HFF-Myc (cell line): Measurements from ENCODE around the gene RHOH.

Experiments used
- DNase-seq: peaks from one replicate; pipeline ENCODE4 v3.0.0-alpha.2; 2011; ENCODE audit warnings: low read depth; ENCODE audit errors: extremely low read depth
- H3K4me3 ChIP-seq: replicated peaks from 2 replicates; pipeline ENCODE4 v1.5.1; 2011; ENCODE audit warnings: low read depth, mild to moderate bottlenecking, control low read depth, low read length
- TF ChIP-seq, protein P1 (sequence below): IDR thresholded peaks from 2 replicates; pipeline ENCODE4 v1.5.1; 2012; ENCODE audit warnings: mild to moderate bottlenecking, low read depth, low read length, control low read depth; ENCODE audit errors: missing control alignments

RHOH gene

DNA sequence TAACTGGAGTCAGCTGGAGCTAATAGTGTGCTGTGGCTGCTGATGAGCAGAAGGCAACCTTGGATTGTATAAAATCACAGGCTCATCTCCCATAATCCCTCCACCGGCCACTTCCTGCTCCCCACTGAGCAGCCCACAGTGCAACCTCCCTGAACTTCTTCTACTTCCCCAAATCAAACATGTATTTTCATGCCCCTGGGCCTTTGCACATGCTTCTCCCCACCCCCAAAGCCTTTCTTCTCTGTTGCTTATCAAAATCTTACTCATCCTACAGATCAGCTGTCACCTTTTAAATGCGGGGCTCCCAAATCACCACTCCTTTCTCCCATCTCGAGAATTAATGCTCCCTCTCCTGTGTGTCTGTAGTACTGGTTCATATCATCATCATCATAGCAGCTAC, 35.8 kb downstream of the RHOH start:
- TF ChIP-seq, protein P1, sequence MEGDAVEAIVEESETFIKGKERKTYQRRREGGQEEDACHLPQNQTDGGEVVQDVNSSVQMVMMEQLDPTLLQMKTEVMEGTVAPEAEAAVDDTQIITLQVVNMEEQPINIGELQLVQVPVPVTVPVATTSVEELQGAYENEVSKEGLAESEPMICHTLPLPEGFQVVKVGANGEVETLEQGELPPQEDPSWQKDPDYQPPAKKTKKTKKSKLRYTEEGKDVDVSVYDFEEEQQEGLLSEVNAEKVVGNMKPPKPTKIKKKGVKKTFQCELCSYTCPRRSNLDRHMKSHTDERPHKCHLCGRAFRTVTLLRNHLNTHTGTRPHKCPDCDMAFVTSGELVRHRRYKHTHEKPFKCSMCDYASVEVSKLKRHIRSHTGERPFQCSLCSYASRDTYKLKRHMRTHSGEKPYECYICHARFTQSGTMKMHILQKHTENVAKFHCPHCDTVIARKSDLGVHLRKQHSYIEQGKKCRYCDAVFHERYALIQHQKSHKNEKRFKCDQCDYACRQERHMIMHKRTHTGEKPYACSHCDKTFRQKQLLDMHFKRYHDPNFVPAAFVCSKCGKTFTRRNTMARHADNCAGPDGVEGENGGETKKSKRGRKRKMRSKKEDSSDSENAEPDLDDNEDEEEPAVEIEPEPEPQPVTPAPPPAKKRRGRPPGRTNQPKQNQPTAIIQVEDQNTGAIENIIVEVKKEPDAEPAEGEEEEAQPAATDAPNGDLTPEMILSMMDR, result no peak
- H3K4me3 ChIP-seq, result no peak overlapping the region
- no peak for DNase-seq

DNA sequence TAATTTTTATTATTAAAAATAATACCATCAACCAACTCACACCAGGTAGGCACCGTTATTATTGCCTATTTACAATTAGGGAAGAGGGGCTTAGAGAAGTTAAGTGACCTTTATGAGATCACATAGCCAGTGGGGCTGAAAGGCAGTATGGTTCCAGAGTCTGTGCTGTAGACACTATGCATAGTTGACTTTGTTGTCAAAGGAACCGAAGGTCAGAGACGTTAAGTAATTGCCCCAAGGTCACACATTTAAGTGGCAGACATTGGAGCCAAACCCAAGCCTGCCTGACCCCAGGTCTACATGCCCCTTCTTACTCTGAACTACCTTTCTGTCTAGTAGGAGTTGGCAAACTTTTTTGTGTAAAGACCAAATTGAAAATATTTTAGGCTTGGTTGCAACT, 36.4 kb downstream of the RHOH start:
- TF ChIP-seq, protein P1, result no peak
- no peak overlapping the region for H3K4me3 ChIP-seq
- DNase-seq, result no peak

DNA sequence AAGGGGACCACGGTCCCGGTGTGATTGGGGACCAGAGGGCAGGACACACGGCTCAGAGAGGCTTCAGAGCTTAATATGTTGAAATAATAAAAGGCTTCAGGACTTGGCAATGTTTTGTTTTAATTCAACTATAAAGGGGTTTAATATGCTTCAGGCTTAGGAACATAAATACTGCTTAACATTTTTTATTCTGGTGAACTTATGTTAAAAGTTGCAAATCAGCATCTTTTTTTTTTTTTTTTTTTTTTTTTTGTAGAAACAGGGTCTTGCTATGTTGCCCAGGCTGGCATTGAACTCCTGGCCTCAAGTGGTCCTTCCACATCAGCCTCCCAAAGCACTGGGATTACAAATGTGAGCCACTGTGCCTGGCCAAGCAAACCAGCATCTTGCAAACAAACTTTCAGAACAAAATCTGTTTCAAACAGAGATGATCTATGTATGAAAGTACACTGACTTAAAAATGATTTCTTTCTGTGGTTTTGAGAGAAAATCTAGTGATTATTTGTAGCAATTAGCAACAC, 37.7 kb downstream of the RHOH start:
- no peak overlapping the region for H3K4me3 ChIP-seq
- DNase-seq, result no peak
- TF ChIP-seq, protein P1, result no peak

DNA sequence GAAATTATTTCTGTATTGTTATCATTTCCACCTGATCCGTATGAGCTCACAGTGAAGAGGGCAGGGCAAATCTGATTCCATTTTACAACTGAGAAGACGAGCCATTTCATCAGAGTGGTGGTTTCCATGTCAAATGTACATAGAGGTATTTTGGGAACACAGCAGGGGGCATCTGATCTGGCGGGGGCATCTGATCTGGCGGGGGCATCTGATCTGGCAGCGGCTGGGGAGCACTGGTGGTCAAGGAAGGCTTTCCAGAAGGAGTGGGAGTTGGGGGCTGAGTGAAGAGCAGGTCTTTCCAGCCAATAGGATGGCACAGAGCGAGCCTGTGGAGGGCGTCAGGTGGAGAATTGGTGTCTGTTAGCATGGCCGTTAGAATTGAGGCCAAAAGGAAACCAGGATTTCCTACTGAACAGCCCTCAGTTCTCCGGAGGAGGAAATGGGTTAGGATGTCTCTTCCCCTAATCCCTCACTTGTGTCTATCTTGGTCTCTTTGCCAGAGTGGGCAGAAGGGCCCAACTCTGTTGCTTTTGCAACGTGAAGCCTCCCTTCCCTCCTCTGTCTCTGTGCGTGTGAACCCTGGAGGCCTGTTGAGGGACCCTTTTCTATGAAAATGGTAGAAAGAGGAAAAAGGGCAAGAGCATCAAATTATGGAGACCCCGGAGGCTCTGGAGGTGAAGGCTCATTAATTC, 41.3 kb downstream of the RHOH start:
- TF ChIP-seq, protein P1, result no peak
- DNase-seq, result no peak
- H3K4me3 ChIP-seq, result no peak overlapping the region

DNA sequence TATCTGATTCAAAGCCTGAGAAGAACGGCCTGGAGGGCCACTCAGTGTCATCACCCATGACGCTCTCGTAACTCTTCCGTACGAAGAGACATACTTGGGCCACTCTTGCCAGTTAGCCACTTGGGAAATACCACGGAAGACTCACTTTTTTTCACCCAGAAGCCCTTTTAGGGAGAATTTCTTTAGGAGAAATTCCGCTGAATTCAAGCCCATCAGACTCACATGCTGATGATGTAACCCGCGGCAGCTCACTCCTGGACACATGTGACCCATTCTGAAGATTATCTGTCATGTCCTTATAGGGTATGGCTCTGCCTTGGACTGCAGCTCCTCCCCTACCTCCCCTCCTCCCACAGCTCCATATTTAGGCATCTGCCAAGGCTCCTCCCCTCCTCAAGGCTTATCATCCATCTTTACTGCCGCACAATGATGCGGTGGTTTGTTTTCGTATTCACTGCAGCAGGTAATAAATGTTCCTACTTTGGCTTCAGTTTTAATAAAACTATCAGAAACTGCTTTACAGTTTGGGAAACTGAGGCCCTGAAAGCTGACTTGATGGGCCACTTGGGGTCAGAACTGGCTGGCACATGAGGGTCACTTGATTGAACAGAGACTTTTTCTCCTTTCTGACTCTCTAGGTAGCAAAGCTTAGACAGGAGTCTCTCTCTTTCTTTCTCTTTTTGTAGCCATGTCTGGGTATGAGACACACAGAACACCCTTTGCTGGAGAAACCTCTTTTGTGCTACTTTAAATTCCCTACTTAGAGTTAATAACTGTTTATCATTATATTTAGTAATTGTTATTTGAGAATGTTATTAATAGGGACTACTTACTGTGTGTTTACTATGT, 42.1 kb downstream of the RHOH start:
- TF ChIP-seq, protein P1, result no peak
- no peak overlapping the region for H3K4me3 ChIP-seq
- DNase-seq, result no peak

DNA sequence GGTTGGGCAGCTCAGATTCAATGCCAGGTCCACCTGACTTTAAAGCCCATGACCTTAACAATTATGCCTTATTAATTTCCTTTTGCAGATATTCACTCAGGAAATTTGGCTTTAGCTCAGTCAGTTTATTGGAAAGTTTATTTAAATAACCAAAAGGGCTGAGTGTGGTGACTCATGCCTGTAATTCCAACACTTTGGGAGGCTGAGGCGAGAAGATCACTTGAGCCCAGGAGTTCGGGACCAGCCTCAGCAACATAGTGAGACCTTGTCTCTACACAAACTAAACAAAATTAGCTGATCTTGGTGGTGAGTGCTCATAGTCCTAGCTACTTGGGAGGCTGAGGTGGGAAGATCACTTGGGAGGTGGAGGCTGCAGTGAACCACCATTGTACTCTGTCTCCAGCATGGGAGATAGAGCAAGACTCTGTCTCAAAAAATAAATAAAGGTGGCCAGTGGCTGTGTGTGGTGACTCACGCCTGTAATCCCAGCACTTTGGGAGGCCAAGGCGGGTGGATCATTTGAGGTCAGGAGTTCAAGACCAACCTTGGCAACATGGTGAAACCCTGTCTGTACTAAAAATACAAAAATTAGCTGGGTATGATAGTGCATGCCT, 43.3 kb downstream of the RHOH start:
- TF ChIP-seq, protein P1, result no peak
- H3K4me3 ChIP-seq, result no peak overlapping the region
- no peak for DNase-seq
